ENCODE results near the gene SYT15.

Gene SYT15

GRCh38 chr10:46545861-46546590, 32.9 kb upstream of the SYT15 start:
- no peak for DNase-seq

- DNase-seq = no peak
Observed at GRCh38 chr10:46546591-46547540, 32.1 kb upstream of the SYT15 start.

GRCh38 chr10:46547541-46548497, 31.1 kb upstream of the SYT15 start:
- no peak for DNase-seq

- DNase-seq = no peak
Observed at GRCh38 chr10:46548498-46549090, 30.3 kb upstream of the SYT15 start.

GRCh38 chr10:46549171-46550075, 29.5 kb upstream of the SYT15 start:
- DNase-seq = no peak

GRCh38 chr10:46550076-46550790, 28.7 kb upstream of the SYT15 start:
- DNase-seq = no peak

- no peak for DNase-seq
Observed at GRCh38 chr10:46550795-46551700, 27.9 kb upstream of the SYT15 start.

- DNase-seq = no peak
Observed at GRCh38 chr10:46551701-46552525, 27.0 kb upstream of the SYT15 start.

GRCh38 chr10:46552526-46553237, 26.2 kb upstream of the SYT15 start:
- DNase-seq = no peak

- DNase-seq = no peak
Observed at GRCh38 chr10:46553238-46554049, 25.5 kb upstream of the SYT15 start.

- DNase-seq = no peak
Observed at GRCh38 chr10:46554166-46554781, 24.7 kb upstream of the SYT15 start.

GRCh38 chr10:46555366-46555712, 23.6 kb upstream of the SYT15 start:
- no peak for DNase-seq

GRCh38 chr10:46555713-46556514, 23.0 kb upstream of the SYT15 start:
- DNase-seq = no peak

GRCh38 chr10:46556515-46557318, 22.2 kb upstream of the SYT15 start, which contains the start of gene GPRIN2:
Gene GPRIN2, minus strand, starts transcription at chr10:46556658. Its CDS starts 5,922 bp downstream, at chr10:46550736.
- no peak for DNase-seq

Measured in activated CD4-positive, alpha-beta T cell treated with anti-CD3 and anti-CD28 coated beads, Interleukin-2, amount 50 U/mL, for 4 hours (primary cell).